Keratinocyte (primary cell): Measurements from ENCODE around the gene POLK. TPM values are rescaled to one million over a fixed set of nuclear protein-coding genes. Genes with fewer than 3 reads are reported as not detected.

Experiments
- DNase-seq: peaks from one replicate; pipeline ENCODE4 v3.0.0-alpha.2; 2011; ENCODE audit warnings: low read depth, missing footprints, low spot score
- FAIRE-seq: peaks from 2 replicates; lab custom pipeline; 2011; peaks lifted over from hg19 to GRCh38; lab: Jason Lieb, UNC
- H2AFZ ChIP-seq: 2 replicates; pipeline ENCODE4 v1.6.0; 2012; ENCODE audit warnings: low read length, control low read depth, inconsistent platforms; ENCODE audit not compliant: control insufficient read depth
- H3K27ac ChIP-seq: 2 replicates; pipeline ENCODE4 v1.5.1; 2011; ENCODE audit warnings: low read length; ENCODE audit not compliant: control insufficient read depth, insufficient read depth
- H3K27me3 ChIP-seq: 3 replicates; pipeline ENCODE4 v1.6.0; 2011; ENCODE audit warnings: low read length; ENCODE audit not compliant: control insufficient read depth, insufficient read depth; ENCODE audit errors: extremely low read depth
- H3K36me3 ChIP-seq, 2 experiments: 2 replicates in 1 of 2; 3 replicates in 1 of 2; pipeline ENCODE4 v1.5.1; 2011; ENCODE audit warnings: low read length in 2 of 2, mild to moderate bottlenecking in 1 of 2; ENCODE audit not compliant: control insufficient read depth in 2 of 2, insufficient read depth in 2 of 2; ENCODE audit errors: extremely low read depth in 1 of 2
- H3K4me1 ChIP-seq: 3 replicates; pipeline ENCODE4 v1.5.1; 2011; ENCODE audit warnings: low read length; ENCODE audit not compliant: control insufficient read depth, insufficient read depth; ENCODE audit errors: extremely low read depth
- H3K4me2 ChIP-seq: 3 replicates; pipeline ENCODE4 v1.6.0; 2011; ENCODE audit warnings: low read depth, low read length; ENCODE audit not compliant: control insufficient read depth, insufficient read depth; ENCODE audit errors: extremely low read depth
- H3K4me3 ChIP-seq, 3 experiments: fragments of 200-600 bp in 1 of 3; sonication (generic) in 1 of 3; 2 replicates in 2 of 3; 3 replicates in 1 of 3; pipeline ENCODE4 v1.5.1; 2011 to 2016; ENCODE audit warnings: low read length in 3 of 3, mild to moderate bottlenecking in 3 of 3, control low read depth in 2 of 3, inconsistent platforms in 1 of 3, low read depth in 1 of 3, mixed read lengths in 1 of 3, mixed run types in 1 of 3, moderate library complexity in 1 of 3; ENCODE audit not compliant: control insufficient read depth in 2 of 3, insufficient read depth in 2 of 3; ENCODE audit errors: extremely low read depth in 1 of 3
- H3K79me2 ChIP-seq: 2 replicates; pipeline ENCODE4 v1.6.0; 2012; ENCODE audit warnings: low read length; ENCODE audit not compliant: control insufficient read depth, insufficient read depth
- H3K9ac ChIP-seq: 3 replicates; pipeline ENCODE4 v1.6.0; 2011; ENCODE audit warnings: low read length; ENCODE audit not compliant: control insufficient read depth, insufficient read depth; ENCODE audit errors: extremely low read depth
- H3K9me1 ChIP-seq: 3 replicates; pipeline ENCODE4 v1.6.0; 2011; ENCODE audit warnings: low read length; ENCODE audit not compliant: control insufficient read depth, insufficient read depth; ENCODE audit errors: extremely low read depth
- H3K9me3 ChIP-seq: 2 replicates; pipeline ENCODE4 v1.5.1; 2012; ENCODE audit warnings: low read depth, low read length; ENCODE audit not compliant: control insufficient read depth
- H4K20me1 ChIP-seq: 3 replicates; pipeline ENCODE4 v1.6.0; 2011; ENCODE audit warnings: low read length; ENCODE audit not compliant: control insufficient read depth, insufficient read depth; ENCODE audit errors: extremely low read depth
- EZH2 ChIP-seq: IDR thresholded peaks from one replicate; pipeline ENCODE4 v1.6.1; 2012; ENCODE audit warnings: inconsistent platforms, mild to moderate bottlenecking, low read length, moderate library complexity
- dilution Hi-C: fragments of 300-500 bp; cut with MboI; formaldehyde crosslinking; loops from one replicate; pipeline ENCODE4 v1.7.0; 2020; ENCODE audit warnings: low sequenced_read_pairs; ENCODE audit not compliant: extremely low pct_ligation_motif_present
- polyA plus RNA-seq, 5 experiments: library from polyadenylated mRNA; depleted of rRNA in 3 of 5; stranded (reverse) in 3 of 5; stranded (forward) in 1 of 5; unstranded in 1 of 5; fragments of >200 nt; gene quantifications; 1 replicate in 1 of 5; 2 replicates in 3 of 5; 3 replicates in 1 of 5; pipeline versions ENCODE4 v1.2.1 to v1.2.3, GENCODE V29; 2011 to 2012; ENCODE audit warnings: missing spikeins in 2 of 5, low read depth in 1 of 5, low replicate concordance in 1 of 5
- TF ChIP-seq, protein P1 (sequence below), 3 experiments: IDR thresholded peaks in 1 of 3; conservative IDR thresholded peaks in 1 of 3; optimal IDR thresholded peaks in 1 of 3; 2 replicates in 2 of 3; 3 replicates in 1 of 3; pipeline versions ENCODE3 to v1.5.1; 2011; ENCODE audit warnings: low read length in 3 of 3, mild to moderate bottlenecking in 3 of 3, moderate library complexity in 2 of 3, control low read depth in 1 of 3, inconsistent platforms in 1 of 3; ENCODE audit not compliant: insufficient read depth in 2 of 3; ENCODE audit errors: extremely low read depth in 1 of 3

Gene POLK
- polyA plus RNA-seq, 1 donor (not counting 4 experiments of a cell fraction or from before 2014, with no cell fraction given), result 25.8 TPM

- Histone ChIP-seq H3K4me2 (no peak overlapping the region), H3K79me2 (peaks cover 71% of the 10 kb centered on the region), H4K20me1 (no peaks in the 10 kb centered on the region), H3K9me1 (no peaks in the 10 kb centered on the region), H3K9me3 (no peaks in the 10 kb centered on the region), H3K4me3 (no peak overlapping the region), H3K4me1 (peaks cover 20% of the 10 kb centered on the region), H3K27ac (no peak overlapping the region), H2AFZ (no peak overlapping the region), H3K36me3 (no peaks in the 10 kb centered on the region), H3K27me3 (no peaks in the 10 kb centered on the region), H3K9ac (no peak overlapping the region)
- dilution Hi-C loops, result no loop called here
- no peak for FAIRE-seq
- TF ChIP-seq, protein P1, sequence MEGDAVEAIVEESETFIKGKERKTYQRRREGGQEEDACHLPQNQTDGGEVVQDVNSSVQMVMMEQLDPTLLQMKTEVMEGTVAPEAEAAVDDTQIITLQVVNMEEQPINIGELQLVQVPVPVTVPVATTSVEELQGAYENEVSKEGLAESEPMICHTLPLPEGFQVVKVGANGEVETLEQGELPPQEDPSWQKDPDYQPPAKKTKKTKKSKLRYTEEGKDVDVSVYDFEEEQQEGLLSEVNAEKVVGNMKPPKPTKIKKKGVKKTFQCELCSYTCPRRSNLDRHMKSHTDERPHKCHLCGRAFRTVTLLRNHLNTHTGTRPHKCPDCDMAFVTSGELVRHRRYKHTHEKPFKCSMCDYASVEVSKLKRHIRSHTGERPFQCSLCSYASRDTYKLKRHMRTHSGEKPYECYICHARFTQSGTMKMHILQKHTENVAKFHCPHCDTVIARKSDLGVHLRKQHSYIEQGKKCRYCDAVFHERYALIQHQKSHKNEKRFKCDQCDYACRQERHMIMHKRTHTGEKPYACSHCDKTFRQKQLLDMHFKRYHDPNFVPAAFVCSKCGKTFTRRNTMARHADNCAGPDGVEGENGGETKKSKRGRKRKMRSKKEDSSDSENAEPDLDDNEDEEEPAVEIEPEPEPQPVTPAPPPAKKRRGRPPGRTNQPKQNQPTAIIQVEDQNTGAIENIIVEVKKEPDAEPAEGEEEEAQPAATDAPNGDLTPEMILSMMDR (optimal IDR thresholded peaks at IDR 0.05 in 1 of 3, IDR thresholded peaks at IDR 0.05 in 1 of 3, conservative IDR thresholded peaks at IDR 0.05 in 1 of 3; ENCODE audit: extremely low read depth in 1 of 3, insufficient read depth in 2 of 3, low read length in 3 of 3), result no peak
- no peak for TF ChIP-seq EZH2
- DNase-seq, result no peak
Measured at GRCh38 chr5:75519761-75520160, 8.1 kb downstream of the POLK start.

DNA sequence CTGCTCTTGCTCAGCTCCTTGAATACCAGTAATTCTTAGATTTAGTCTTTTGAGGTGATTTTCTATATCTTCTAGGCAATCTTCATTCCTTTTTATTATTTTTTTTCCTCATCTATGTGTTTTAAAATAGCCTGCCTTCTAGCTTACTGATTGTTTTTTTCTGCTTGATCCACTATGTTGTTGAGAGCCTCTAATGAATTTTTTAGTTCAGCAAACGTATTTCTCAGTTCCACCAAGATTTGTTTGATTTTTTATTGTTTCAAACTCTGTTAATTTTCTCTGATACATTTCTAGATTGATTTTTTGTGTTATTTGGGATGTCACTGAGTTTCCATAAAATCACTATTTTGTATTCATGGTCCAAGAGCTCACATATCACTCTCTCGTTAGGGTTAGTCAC lies 9.5 kb downstream of the POLK start:
- DNase-seq (no peak), FAIRE-seq (no peak)
- Histone ChIP-seq H4K20me1 (no peaks in the 10 kb centered on the region), H3K4me3 (no peak overlapping the region), H2AFZ (no peak overlapping the region), H3K9ac (no peak overlapping the region), H3K79me2 (peaks cover 70% of the 10 kb centered on the region), H3K4me1 (peaks cover 20% of the 10 kb centered on the region), H3K9me3 (no peaks in the 10 kb centered on the region), H3K36me3 (no peaks in the 10 kb centered on the region), H3K4me2 (no peak overlapping the region), H3K27ac (no peak overlapping the region), H3K27me3 (no peaks in the 10 kb centered on the region), H3K9me1 (no peaks in the 10 kb centered on the region)
- no peak for TF ChIP-seq EZH2
- TF ChIP-seq, protein P1 (optimal IDR thresholded peaks at IDR 0.05 in 1 of 3, IDR thresholded peaks at IDR 0.05 in 1 of 3, conservative IDR thresholded peaks at IDR 0.05 in 1 of 3; ENCODE audit: extremely low read depth in 1 of 3, insufficient read depth in 2 of 3, low read length in 3 of 3), result no peak
- dilution Hi-C loops, result no loop called here
